NB4 (cell line): ENCODE results near the gene STK32C.
A peak's percentile ranks its signal among the peaks of the same experiment; 100 is the strongest.

ENCODE experiments used
- MYC ChIP-seq: IDR thresholded peaks from 2 replicates; pipeline ENCODE4 v1.6.1; 2011; ENCODE audit warnings: low read depth, low read length
- TF ChIP-seq, protein P1 (sequence below): IDR thresholded peaks from one replicate; pipeline ENCODE4 v1.5.1; 2012; ENCODE audit warnings: low read depth, low read length

DNA sequence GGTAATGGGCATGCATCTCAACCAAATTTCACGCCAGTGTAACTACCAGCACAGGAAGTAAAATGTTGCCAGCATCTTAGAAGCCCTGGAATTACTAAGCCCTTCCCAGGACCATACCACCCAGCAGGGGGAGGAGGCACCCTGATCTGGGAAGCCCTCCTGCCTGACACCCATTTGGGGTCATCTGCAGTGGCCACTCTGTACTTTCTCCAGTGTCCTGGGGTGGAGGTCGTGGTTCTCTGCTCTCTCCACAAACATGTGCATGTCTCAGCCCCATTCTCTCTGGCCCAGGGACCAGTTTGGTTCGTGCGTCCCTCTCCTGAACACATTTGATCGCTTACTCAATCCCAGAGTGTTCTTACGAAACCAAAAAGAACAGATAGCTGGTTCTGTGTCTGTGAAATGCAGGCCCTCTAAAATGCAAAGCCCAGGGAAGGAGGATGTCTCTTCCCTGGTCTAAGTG lies 14.9 kb upstream of the STK32C start:
- TF ChIP-seq, protein P1, sequence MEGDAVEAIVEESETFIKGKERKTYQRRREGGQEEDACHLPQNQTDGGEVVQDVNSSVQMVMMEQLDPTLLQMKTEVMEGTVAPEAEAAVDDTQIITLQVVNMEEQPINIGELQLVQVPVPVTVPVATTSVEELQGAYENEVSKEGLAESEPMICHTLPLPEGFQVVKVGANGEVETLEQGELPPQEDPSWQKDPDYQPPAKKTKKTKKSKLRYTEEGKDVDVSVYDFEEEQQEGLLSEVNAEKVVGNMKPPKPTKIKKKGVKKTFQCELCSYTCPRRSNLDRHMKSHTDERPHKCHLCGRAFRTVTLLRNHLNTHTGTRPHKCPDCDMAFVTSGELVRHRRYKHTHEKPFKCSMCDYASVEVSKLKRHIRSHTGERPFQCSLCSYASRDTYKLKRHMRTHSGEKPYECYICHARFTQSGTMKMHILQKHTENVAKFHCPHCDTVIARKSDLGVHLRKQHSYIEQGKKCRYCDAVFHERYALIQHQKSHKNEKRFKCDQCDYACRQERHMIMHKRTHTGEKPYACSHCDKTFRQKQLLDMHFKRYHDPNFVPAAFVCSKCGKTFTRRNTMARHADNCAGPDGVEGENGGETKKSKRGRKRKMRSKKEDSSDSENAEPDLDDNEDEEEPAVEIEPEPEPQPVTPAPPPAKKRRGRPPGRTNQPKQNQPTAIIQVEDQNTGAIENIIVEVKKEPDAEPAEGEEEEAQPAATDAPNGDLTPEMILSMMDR: peak; percentile 6
- no peak for TF ChIP-seq MYC
